Parathyroid adenoma (tissue), 2 donors: Measurements from ENCODE around the gene PRR14.
"Not testable (repeated sequence)": the region's sequence is repeated elsewhere in the genome, so short reads cannot be mapped to it uniquely, and the experiment has no call there.

Source experiments
- H2AFZ ChIP-seq: fragments of 300-600 bp; sonication (generic); one replicate; pipeline ENCODE4 v1.7.0; 2017; ENCODE audit warnings: antibody characterized with exemption, mild to moderate bottlenecking
- H3K27ac ChIP-seq: fragments of 300-600 bp; sonication (generic); one replicate; pipeline ENCODE4 v1.7.0; 2017
- H3K27me3 ChIP-seq: fragments of 300-600 bp; sonication (generic); one replicate; pipeline ENCODE4 v1.7.0; 2017; ENCODE audit warnings: low read length; ENCODE audit not compliant: control insufficient read depth, insufficient read depth
- H3K36me3 ChIP-seq: fragments of 300-600 bp; sonication (generic); one replicate; pipeline ENCODE4 v1.7.0; 2017; ENCODE audit warnings: low read length; ENCODE audit not compliant: control insufficient read depth, insufficient read depth
- H3K4me1 ChIP-seq: fragments of 300-600 bp; sonication (generic); one replicate; pipeline ENCODE4 v1.7.0; 2017; ENCODE audit warnings: control low read depth
- H3K4me2 ChIP-seq: fragments of 300-600 bp; sonication (generic); one replicate; pipeline ENCODE4 v1.7.0; 2017; ENCODE audit warnings: low read length
- H3K4me3 ChIP-seq: fragments of 300-600 bp; sonication (generic); one replicate; pipeline ENCODE4 v1.7.0; 2017; ENCODE audit warnings: low read depth, low read length
- H3K79me2 ChIP-seq: fragments of 300-600 bp; sonication (generic); one replicate; pipeline ENCODE4 v1.7.0; 2017; ENCODE audit warnings: control low read depth
- H3K9ac ChIP-seq: fragments of 300-600 bp; sonication (generic); one replicate; pipeline ENCODE4 v1.7.0; 2017; ENCODE audit warnings: mild to moderate bottlenecking
- H3K9me3 ChIP-seq: fragments of 300-600 bp; sonication (generic); one replicate; pipeline ENCODE4 v1.7.0; 2017; ENCODE audit warnings: low read length; ENCODE audit not compliant: control insufficient read depth
- TF ChIP-seq, protein P1 (sequence below): fragments of 300-600 bp; sonication (generic); IDR thresholded peaks from one replicate; pipeline ENCODE4 v1.7.0; 2017; ENCODE audit warnings: antibody characterized with exemption, mild to moderate bottlenecking
- donor health status: primary hyperparathyroidism.

PRR14 gene

GRCh38 chr16:30694926-30695693 lies 44.4 kb downstream of the PRR14 start:
- no peak overlapping the region for H3K4me2 ChIP-seq
- H3K36me3 ChIP-seq: no peaks in the 10 kb centered on the region
- H3K27me3 ChIP-seq: no peaks in the 10 kb centered on the region
- H3K27ac ChIP-seq: no peak overlapping the region
- TF ChIP-seq, protein P1, sequence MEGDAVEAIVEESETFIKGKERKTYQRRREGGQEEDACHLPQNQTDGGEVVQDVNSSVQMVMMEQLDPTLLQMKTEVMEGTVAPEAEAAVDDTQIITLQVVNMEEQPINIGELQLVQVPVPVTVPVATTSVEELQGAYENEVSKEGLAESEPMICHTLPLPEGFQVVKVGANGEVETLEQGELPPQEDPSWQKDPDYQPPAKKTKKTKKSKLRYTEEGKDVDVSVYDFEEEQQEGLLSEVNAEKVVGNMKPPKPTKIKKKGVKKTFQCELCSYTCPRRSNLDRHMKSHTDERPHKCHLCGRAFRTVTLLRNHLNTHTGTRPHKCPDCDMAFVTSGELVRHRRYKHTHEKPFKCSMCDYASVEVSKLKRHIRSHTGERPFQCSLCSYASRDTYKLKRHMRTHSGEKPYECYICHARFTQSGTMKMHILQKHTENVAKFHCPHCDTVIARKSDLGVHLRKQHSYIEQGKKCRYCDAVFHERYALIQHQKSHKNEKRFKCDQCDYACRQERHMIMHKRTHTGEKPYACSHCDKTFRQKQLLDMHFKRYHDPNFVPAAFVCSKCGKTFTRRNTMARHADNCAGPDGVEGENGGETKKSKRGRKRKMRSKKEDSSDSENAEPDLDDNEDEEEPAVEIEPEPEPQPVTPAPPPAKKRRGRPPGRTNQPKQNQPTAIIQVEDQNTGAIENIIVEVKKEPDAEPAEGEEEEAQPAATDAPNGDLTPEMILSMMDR: no peak
- H3K4me1 ChIP-seq: peaks cover 8% of the 10 kb centered on the region
- no peak overlapping the region for H3K9ac ChIP-seq
- peaks cover 3% of the 10 kb centered on the region for H3K79me2 ChIP-seq
- no peaks in the 10 kb centered on the region for H3K9me3 ChIP-seq
- H3K4me3 ChIP-seq: no peak overlapping the region
- no peak overlapping the region for H2AFZ ChIP-seq

GRCh38 chr16:30696646-30697045 lies 45.9 kb downstream of the PRR14 start:
- H3K27me3 ChIP-seq, H3K4me2 ChIP-seq, H3K9ac ChIP-seq, H3K4me3 ChIP-seq, H3K4me1 ChIP-seq, H3K9me3 ChIP-seq, H3K36me3 ChIP-seq, H3K27ac ChIP-seq, H2AFZ ChIP-seq: not testable (repeated sequence)
- H3K79me2 ChIP-seq: peaks cover 14% of the 10 kb centered on the region

DNA sequence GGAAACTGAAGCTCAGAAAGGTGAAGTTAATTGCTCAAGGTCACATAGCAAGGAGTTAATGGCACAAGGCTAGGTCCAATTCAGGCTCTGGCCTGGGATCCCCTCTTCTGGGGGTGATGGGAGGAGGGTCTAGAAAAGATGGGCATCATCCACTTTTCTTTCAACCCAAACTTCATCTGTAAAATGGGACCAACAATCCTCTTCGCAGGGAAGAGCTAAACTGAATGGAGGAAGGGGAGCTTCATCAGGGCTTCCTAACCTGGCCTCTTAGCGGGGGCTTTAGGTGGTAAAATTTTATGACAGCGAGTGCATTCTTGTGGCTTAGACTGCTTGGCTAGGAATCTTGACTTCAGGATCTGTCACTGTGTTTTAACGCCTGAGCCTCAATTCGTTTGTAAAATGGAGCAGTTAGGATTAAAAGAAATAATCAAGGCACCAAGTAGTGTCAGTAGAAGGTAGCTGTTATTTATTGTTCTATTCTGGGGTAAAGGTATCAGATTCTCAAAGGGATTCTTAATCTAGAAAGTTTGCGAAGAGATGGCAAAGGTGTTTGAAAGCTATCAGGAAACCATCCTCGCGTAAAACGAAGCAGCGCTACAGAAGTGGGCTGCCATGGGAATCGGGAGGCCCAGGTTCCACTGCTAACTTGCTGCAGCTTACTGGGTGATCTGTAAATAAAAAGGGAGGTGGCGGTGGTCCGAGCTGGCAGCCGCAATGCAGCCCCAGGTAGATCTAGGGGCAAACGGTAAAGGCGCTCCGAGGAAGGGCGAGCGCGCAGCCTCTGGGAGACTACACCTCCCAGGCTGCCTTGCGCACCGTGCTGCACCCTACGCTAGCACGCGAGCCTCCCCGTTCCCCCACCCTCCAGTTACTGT lies 46.7 kb downstream of the PRR14 start:
- Histone ChIP-seq H3K4me1 (peaks cover 10% of the 10 kb centered on the region), H2AFZ (peak overlapping the region; percentile 79), H3K36me3 (no peaks in the 10 kb centered on the region), H3K4me3 (peak overlapping the region; percentile 99), H3K9me3 (no peaks in the 10 kb centered on the region), H3K4me2 (peak overlapping the region; percentile 91), H3K79me2 (peaks cover 20% of the 10 kb centered on the region), H3K27me3 (no peaks in the 10 kb centered on the region), H3K27ac (peak overlapping the region; percentile 99), H3K9ac (peak overlapping the region; percentile 92)
- TF ChIP-seq, protein P1: no peak

GRCh38 chr16:30698139-30698815 lies 47.5 kb downstream of the PRR14 start:
- no peaks in the 10 kb centered on the region for H3K36me3 ChIP-seq
- H2AFZ ChIP-seq: peak overlapping the region; percentile 79
- TF ChIP-seq, protein P1: no peak
- peak overlapping the region; percentile 86 for H3K4me2 ChIP-seq
- peak overlapping the region; percentile 92 for H3K9ac ChIP-seq
- H3K4me3 ChIP-seq: peak overlapping the region; percentile 99
- H3K4me1 ChIP-seq: peaks cover 10% of the 10 kb centered on the region
- no peaks in the 10 kb centered on the region for H3K27me3 ChIP-seq
- H3K9me3 ChIP-seq: no peaks in the 10 kb centered on the region
- H3K27ac ChIP-seq: peak overlapping the region; percentile 99
- peaks cover 23% of the 10 kb centered on the region for H3K79me2 ChIP-seq
